PFSK-1 (cell line): ENCODE data around the gene HEXIM1.
A peak's percentile ranks its signal among the peaks of the same experiment; 100 is the strongest.

Experiments
- FOXP2 ChIP-seq: optimal IDR thresholded peaks from 2 replicates; pipeline ENCODE3; 2011; ENCODE audit warnings: borderline replicate concordance, control low read depth, inconsistent platforms; ENCODE audit not compliant: insufficient read depth; ENCODE audit errors: extremely low read length, extremely low read depth
- POLR2AphosphoS5 ChIP-seq: IDR thresholded peaks from 2 replicates; pipeline ENCODE4 v1.6.1; 2012; ENCODE audit warnings: low read depth, mild to moderate bottlenecking, control low read depth, low read length, moderate library complexity
- SIN3A ChIP-seq: IDR thresholded peaks from 2 replicates; pipeline ENCODE4 v1.6.1; 2012; ENCODE audit warnings: mild to moderate bottlenecking, low read length, moderate library complexity, borderline replicate concordance; ENCODE audit not compliant: insufficient read depth
- TAF1 ChIP-seq: IDR thresholded peaks from 2 replicates; pipeline ENCODE4 v1.6.1; 2012; ENCODE audit warnings: low read length, control low read depth, borderline replicate concordance; ENCODE audit not compliant: insufficient read depth
- TF ChIP-seq, protein P1 (sequence below), 2 experiments: IDR thresholded peaks; 2 replicates each; pipeline versions ENCODE4 v1.6.1 to v1.8.0; 2011 to 2012; ENCODE audit warnings: low read depth in 2 of 2, low read length in 2 of 2, control low read depth in 1 of 2, inconsistent platforms in 1 of 2, mild to moderate bottlenecking in 1 of 2, moderate library complexity in 1 of 2; ENCODE audit not compliant: insufficient read depth in 1 of 2

Gene HEXIM1

GRCh38 chr17:45147581-45148182 is 593 bp upstream of the HEXIM1 start:
- TF ChIP-seq TAF1 (peak; percentile 58), FOXP2 (peak; percentile 50), SIN3A (peak; percentile 87; the same call in 1 of the 2 replicates), POLR2AphosphoS5 (peak; percentile 13; the same call in 1 of the 2 replicates)
- TF ChIP-seq, protein P1, sequence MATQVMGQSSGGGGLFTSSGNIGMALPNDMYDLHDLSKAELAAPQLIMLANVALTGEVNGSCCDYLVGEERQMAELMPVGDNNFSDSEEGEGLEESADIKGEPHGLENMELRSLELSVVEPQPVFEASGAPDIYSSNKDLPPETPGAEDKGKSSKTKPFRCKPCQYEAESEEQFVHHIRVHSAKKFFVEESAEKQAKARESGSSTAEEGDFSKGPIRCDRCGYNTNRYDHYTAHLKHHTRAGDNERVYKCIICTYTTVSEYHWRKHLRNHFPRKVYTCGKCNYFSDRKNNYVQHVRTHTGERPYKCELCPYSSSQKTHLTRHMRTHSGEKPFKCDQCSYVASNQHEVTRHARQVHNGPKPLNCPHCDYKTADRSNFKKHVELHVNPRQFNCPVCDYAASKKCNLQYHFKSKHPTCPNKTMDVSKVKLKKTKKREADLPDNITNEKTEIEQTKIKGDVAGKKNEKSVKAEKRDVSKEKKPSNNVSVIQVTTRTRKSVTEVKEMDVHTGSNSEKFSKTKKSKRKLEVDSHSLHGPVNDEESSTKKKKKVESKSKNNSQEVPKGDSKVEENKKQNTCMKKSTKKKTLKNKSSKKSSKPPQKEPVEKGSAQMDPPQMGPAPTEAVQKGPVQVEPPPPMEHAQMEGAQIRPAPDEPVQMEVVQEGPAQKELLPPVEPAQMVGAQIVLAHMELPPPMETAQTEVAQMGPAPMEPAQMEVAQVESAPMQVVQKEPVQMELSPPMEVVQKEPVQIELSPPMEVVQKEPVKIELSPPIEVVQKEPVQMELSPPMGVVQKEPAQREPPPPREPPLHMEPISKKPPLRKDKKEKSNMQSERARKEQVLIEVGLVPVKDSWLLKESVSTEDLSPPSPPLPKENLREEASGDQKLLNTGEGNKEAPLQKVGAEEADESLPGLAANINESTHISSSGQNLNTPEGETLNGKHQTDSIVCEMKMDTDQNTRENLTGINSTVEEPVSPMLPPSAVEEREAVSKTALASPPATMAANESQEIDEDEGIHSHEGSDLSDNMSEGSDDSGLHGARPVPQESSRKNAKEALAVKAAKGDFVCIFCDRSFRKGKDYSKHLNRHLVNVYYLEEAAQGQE (IDR thresholded peaks at IDR 0.05; ENCODE audit: insufficient read depth in 1 of 2, low read depth in 2 of 2, low read length in 2 of 2): 0 out of 4 replicates have a peak, but pooled peaks have one; percentile 7 to 40

DNA sequence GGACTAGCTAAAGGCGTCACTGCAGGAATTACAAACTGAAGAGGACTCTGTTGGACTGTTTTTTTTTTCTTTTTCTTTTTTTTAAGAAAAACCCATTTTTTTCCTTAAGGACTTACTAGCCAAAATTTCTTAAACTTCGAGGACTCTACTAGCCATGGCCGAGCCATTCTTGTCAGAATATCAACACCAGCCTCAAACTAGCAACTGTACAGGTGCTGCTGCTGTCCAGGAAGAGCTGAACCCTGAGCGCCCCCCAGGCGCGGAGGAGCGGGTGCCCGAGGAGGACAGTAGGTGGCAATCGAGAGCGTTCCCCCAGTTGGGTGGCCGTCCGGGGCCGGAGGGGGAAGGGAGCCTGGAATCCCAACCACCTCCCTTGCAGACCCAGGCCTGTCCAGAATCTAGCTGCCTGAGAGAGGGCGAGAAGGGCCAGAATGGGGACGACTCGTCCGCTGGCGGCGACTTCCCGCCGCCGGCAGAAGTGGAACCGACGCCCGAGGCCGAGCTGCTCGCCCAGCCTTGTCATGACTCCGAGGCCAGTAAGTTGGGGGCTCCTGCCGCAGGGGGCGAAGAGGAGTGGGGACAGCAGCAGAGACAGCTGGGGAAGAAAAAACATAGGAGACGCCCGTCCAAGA is 878 bp downstream of the HEXIM1 start:
- TF ChIP-seq SIN3A (peak; percentile 54; the same call in 1 of the 2 replicates), FOXP2 (no peak), POLR2AphosphoS5 (no peak), TAF1 (no peak)
- TF ChIP-seq, protein P1 (IDR thresholded peaks at IDR 0.05; ENCODE audit: insufficient read depth in 1 of 2, low read depth in 2 of 2, low read length in 2 of 2): peak; percentile 67 to 71; a peak in 2 of 4 replicates

DNA sequence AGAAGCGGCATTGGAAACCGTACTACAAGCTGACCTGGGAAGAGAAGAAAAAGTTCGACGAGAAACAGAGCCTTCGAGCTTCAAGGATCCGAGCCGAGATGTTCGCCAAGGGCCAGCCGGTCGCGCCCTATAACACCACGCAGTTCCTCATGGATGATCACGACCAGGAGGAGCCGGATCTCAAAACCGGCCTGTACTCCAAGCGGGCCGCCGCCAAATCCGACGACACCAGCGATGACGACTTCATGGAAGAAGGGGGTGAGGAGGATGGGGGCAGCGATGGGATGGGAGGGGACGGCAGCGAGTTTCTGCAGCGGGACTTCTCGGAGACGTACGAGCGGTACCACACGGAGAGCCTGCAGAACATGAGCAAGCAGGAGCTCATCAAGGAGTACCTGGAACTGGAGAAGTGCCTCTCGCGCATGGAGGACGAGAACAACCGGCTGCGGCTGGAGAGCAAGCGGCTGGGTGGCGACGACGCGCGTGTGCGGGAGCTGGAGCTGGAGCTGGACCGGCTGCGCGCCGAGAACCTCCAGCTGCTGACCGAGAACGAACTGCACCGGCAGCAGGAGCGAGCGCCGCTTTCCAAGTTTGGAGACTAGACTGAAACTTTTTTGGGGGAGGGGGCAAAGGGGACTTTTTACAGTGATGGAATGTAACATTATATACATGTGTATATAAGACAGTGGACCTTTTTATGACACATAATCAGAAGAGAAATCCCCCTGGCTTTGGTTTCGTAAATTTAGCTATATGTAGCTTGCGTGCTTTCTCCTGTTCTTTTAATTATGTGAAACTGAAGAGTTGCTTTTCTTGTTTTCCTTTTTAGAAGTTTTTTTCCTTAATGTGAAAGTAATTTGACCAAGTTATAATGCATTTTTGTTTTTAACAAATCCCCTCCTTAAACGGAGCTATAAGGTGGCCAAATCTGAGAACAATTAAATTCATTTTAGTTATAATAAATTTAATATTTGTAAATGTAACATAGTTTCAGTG is 1.7 kb downstream of the HEXIM1 start:
- TF ChIP-seq POLR2AphosphoS5 (peak; percentile 38), FOXP2 (no peak), SIN3A (0 out of 2 replicates have a peak, but pooled peaks have one; percentile 55)
- TF ChIP-seq, protein P1 (IDR thresholded peaks at IDR 0.05; ENCODE audit: insufficient read depth in 1 of 2, low read depth in 2 of 2, low read length in 2 of 2): no peak

- TF ChIP-seq, protein P1 (IDR thresholded peaks at IDR 0.05; ENCODE audit: insufficient read depth in 1 of 2, low read depth in 2 of 2, low read length in 2 of 2): no peak
- TF ChIP-seq SIN3A (no peak), FOXP2 (no peak), TAF1 (no peak), POLR2AphosphoS5 (no peak; the same call in 1 of the 2 replicates)
These were observed 2.9 kb downstream of the HEXIM1 start for GRCh38 chr17:45150911-45151809.
